ENCODE measurements around the gene PTTG1IP. TPM values are rescaled to one million over a fixed set of nuclear protein-coding genes. Genes with fewer than 3 reads are reported as not detected.
"Not testable (repeated sequence)": the region's sequence is repeated elsewhere in the genome, so short reads cannot be mapped to it uniquely, and the experiment has no call there.

PTTG1IP gene
- total RNA-seq, 2 experiments from 2014 or later: 80.3 to 82.6 TPM

- Mint-ChIP-seq H3K4me3 (no peak overlapping the region), H3K27me3 (peaks cover 7% of the 10 kb centered on the region), H3K4me1 (no peaks in the 10 kb centered on the region), H3K36me3 (ENCODE audit: low read depth) (no peaks in the 10 kb centered on the region), H3K9me3 (no peaks in the 10 kb centered on the region), H3K27ac (no peak overlapping the region)
- no peak for DNase-seq
- ChIA-PET POLR2A (no interaction called here), CTCF (no interaction called here)
Measured at GRCh38 chr21:44837537-44837936, 36.0 kb downstream of the PTTG1IP start.

DNA sequence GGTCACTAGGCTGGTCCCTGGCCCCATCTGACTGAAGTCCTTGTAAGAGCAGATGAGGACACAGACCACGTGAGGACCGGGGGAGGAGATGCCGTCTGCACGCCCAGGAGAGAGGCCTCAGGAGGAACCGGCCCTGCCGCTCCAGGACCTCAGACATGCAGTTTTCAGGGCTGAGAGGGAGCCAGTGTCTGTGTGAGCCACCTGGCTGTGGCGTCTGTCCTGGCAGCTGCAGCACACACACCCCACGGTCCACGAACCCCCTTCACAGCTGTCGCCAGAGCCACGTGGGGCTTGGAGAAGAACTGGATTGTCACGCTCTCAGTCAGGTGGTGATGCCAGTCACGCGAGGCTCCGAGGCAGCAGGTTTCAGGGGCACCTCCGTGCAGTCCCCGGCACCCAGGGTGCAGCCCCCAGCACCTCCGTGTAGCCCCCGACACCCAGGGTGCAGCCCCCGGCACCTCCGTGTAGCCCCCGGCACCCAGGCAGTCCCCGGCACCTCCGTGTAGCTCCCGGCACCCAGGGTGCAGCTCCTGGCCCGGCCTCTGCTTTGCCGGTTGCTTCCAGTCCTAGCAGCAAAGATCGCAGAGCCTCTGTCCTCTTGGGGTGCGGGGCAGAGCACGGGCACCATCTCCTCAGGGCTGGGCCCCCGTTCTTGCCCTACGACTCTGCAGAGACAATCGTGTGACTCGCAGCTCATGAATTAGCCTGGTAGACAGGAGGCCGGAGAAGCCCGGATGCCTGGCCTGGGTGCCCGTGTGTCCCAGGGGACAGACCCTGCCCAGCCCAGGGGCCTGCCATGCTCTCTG is 36.6 kb downstream of the PTTG1IP start:
- Mint-ChIP-seq H3K4me1 (no peaks in the 10 kb centered on the region), H3K27ac (no peak overlapping the region), H3K27me3 (peaks cover 3% of the 10 kb centered on the region), H3K9me3 (no peaks in the 10 kb centered on the region), H3K4me3 (no peak overlapping the region), H3K36me3 (ENCODE audit: low read depth) (no peaks in the 10 kb centered on the region)
- DNase-seq: no peak
- POLR2A ChIA-PET: no interaction called here
- CTCF ChIA-PET: no interaction called here

- no peak overlapping the region for H3K4me3 Mint-ChIP-seq
- H3K9me3 Mint-ChIP-seq: no peaks in the 10 kb centered on the region
- DNase-seq: no peak
- CTCF ChIA-PET: no interaction called here
- no peak overlapping the region for H3K27ac Mint-ChIP-seq
- POLR2A ChIA-PET: no interaction called here
- peaks cover 1% of the 10 kb centered on the region for H3K4me1 Mint-ChIP-seq
- peaks cover 2% of the 10 kb centered on the region for H3K27me3 Mint-ChIP-seq
- H3K36me3 Mint-ChIP-seq (ENCODE audit: low read depth): no peaks in the 10 kb centered on the region
Measured at GRCh38 chr21:44836349-44836665, 37.2 kb downstream of the PTTG1IP start.

DNA sequence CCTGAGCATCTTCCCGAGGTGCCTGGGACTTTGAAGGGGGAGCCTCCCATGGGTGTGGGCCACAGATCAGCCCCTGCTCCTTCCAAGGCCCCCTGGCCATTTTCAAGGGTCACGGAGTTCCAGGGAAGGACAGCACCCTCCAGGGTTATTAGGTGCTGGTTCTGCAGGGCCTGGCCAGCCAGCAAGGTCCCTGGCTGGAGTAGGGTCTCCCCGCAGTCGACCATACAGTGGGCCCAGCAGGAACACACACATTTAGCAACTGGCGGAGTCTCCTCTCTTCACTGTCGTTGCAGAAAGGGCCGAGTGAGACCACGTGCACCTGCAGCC is 37.9 kb downstream of the PTTG1IP start:
- H3K4me1 Mint-ChIP-seq: peaks cover 4% of the 10 kb centered on the region
- CTCF ChIA-PET: no interaction called here
- H3K36me3 Mint-ChIP-seq (ENCODE audit: low read depth): no peaks in the 10 kb centered on the region
- no peak for DNase-seq
- H3K9me3 Mint-ChIP-seq: no peaks in the 10 kb centered on the region
- H3K27me3 Mint-ChIP-seq: peaks cover 2% of the 10 kb centered on the region
- POLR2A ChIA-PET: no interaction called here
- H3K27ac Mint-ChIP-seq: no peak overlapping the region
- H3K4me3 Mint-ChIP-seq: no peak overlapping the region

DNA sequence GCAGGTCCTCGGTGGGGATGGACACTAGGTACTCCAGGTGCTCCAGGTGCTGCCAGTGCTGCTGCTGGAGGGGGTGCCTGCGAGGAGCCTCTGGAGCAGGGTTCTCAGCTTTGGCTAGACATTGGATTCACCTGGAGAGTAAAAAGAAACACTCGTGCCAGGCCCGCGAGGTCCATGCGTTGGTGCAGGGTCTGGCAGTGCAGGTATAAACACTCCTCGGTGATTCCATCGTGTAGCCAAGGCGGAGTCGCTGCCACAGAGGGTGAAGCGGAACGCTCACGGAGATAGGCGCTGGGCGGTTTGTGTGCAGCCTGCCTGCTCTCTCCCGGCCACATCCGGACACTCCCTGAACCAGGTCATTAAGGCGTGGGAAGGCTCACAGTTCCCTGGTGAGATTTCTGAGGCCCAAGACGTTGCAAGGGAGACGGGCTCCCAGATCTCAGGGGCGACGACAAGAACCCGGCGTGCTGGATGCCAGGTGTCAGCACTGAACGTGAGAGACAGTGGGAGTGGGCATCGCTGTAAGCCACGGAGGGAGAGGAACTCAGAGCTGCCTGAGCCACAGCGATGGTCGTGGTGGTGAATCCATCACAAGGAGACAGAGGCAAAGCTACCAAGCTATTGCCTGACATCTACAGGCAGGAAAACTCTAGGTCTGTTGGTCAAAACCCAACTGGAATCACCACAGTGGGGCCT is 38.4 kb downstream of the PTTG1IP start:
- no peak for DNase-seq
- H3K27me3 Mint-ChIP-seq: peaks cover 5% of the 10 kb centered on the region
- peaks cover 2% of the 10 kb centered on the region for H3K9me3 Mint-ChIP-seq
- no peak overlapping the region for H3K4me3 Mint-ChIP-seq
- POLR2A ChIA-PET: no interaction called here
- peaks cover 4% of the 10 kb centered on the region for H3K4me1 Mint-ChIP-seq
- no peaks in the 10 kb centered on the region for H3K36me3 Mint-ChIP-seq (ENCODE audit: low read depth)
- H3K27ac Mint-ChIP-seq: no peak overlapping the region
- CTCF ChIA-PET: no interaction called here

- no peaks in the 10 kb centered on the region for H3K36me3 Mint-ChIP-seq (ENCODE audit: low read depth)
- ChIA-PET POLR2A (no interaction called here), CTCF (no interaction called here)
- H3K27me3 Mint-ChIP-seq: peaks cover 9% of the 10 kb centered on the region
- peaks cover 4% of the 10 kb centered on the region for H3K4me1 Mint-ChIP-seq
- no peak overlapping the region for H3K27ac Mint-ChIP-seq
- H3K9me3 Mint-ChIP-seq: peaks cover 3% of the 10 kb centered on the region
- no peak overlapping the region for H3K4me3 Mint-ChIP-seq
- DNase-seq: no peak
Measured at GRCh38 chr21:44834231-44834950, 39.1 kb downstream of the PTTG1IP start.

- H3K36me3 Mint-ChIP-seq (ENCODE audit: low read depth): no peaks in the 10 kb centered on the region
- no peak for DNase-seq
- H3K27me3 Mint-ChIP-seq: peaks cover 12% of the 10 kb centered on the region
- peaks cover 4% of the 10 kb centered on the region for H3K4me1 Mint-ChIP-seq
- peaks cover 8% of the 10 kb centered on the region for H3K9me3 Mint-ChIP-seq
- H3K4me3 Mint-ChIP-seq: no peak overlapping the region
- CTCF ChIA-PET: no interaction called here
- H3K27ac Mint-ChIP-seq: no peak overlapping the region
- POLR2A ChIA-PET: no interaction called here
Measured at GRCh38 chr21:44833663-44834062, 39.8 kb downstream of the PTTG1IP start.

DNA sequence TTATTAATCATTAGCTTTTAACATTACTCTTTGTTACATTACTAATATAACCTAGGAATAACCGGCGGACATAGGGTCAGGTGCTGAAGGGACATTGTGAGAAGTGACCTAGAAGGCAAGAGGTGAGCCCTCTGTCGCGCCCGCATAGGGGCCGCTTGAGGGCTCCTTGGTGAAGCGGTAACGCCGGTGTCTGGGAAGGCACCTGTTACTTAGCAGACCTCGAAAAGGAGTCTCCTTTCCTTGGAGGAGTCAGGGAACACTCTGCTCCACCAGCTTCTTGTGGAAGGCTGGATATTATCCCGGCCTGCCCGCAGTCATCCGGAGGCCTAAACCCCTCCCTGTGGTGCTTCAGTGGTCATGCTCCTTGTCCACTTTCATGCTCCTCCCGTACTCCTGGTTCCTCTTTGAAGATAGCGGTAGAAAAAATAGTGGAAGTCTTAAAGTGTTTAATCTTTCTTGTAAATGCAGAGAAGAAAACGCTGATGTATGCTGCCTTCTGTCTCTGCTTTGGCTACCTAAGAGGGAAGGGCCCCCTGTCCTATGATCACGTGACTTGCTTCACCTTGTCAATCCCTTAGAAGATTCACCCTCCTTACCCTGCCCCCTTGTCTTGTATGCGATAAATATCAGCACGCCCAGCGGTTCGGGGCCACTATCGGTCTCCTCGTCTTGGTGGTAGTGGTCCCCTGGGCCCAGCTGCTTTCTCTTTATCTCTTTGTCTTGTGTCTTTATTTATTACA is 40.8 kb downstream of the PTTG1IP start:
- H3K4me1 Mint-ChIP-seq; H3K4me3 Mint-ChIP-seq; H3K36me3 Mint-ChIP-seq (ENCODE audit: low read depth); DNase-seq; H3K27ac Mint-ChIP-seq; CTCF ChIA-PET: not testable (repeated sequence)
- POLR2A ChIA-PET: interaction anchor here (0.7 kb wide), 1 partner anchor 31 kb away, joined by 4 read pairs; the partner anchor contains the start of gene UBE2G2
- Mint-ChIP-seq H3K9me3 (peaks cover 17% of the 10 kb centered on the region), H3K27me3 (peaks cover 22% of the 10 kb centered on the region)

DNA sequence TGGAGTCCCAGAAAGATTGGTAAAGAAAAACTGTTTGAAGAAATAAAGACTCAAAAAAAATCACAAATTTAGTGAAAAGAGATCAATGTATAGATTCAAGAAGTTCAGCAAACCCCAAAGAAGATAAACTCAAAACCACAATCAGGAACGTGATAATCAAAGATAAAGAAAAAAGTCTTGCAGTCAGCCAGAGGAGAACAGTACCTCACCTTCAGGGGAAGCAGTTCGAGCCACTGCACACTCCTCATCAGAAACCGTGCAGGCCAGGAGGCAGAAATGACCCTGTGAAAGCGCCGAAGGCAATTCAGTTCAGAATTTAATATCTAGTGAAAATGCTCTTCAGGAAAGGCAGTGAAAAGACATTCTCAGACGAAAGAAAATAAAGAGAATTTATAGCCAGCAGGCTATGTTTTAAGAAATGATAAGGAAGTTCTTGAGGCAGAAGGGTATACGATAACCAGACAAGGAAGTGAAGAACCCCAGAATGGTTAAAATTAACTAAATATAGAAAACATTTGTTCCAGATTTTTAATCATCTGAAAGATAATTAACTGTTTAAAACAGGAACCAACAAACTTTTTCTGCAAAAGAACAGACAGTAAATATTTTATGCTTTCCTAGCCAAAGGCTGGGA is 42.1 kb downstream of the PTTG1IP start:
- Mint-ChIP-seq H3K36me3 (ENCODE audit: low read depth) (peaks cover 4% of the 10 kb centered on the region), H3K27ac (no peak overlapping the region), H3K27me3 (peaks cover 28% of the 10 kb centered on the region), H3K4me3 (no peak overlapping the region), H3K4me1 (peaks cover 4% of the 10 kb centered on the region), H3K9me3 (peaks cover 24% of the 10 kb centered on the region)
- DNase-seq: no peak
- POLR2A ChIA-PET: no interaction called here
- CTCF ChIA-PET: no interaction called here

DNA sequence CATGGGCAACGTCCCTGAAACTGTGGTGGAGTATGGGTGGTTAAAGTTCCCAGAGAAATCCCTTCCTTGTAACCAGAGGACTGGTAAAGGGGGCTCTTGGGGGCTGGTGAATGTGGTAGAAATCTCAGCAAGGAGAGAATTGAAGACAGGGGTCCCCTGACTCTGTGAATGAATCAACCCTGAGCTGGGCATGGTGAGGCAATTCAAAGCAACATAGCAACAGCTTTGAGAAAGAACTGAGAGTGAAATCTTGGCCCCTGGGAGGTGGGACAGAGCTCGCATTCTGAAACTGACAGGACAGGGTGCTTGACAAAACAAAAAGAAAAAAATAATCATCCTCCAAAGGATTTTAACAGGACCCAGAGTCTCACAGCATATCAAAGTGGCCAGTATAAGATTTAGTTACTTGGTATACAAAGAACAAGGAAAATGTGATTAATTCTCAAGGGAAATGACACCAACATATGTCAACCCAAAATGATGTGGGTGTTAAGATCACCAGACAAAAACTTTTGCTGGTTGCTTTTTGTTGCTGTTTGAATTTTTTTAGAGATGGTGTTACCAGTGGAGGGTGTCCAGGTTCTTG is 43.9 kb downstream of the PTTG1IP start:
- POLR2A ChIA-PET: no interaction called here
- Mint-ChIP-seq H3K27me3 (peaks cover 33% of the 10 kb centered on the region), H3K4me1 (peaks cover 4% of the 10 kb centered on the region), H3K4me3 (no peak overlapping the region), H3K9me3 (peaks cover 24% of the 10 kb centered on the region), H3K36me3 (ENCODE audit: low read depth) (peaks cover 4% of the 10 kb centered on the region), H3K27ac (no peak overlapping the region)
- CTCF ChIA-PET: no interaction called here
- no peak for DNase-seq

DNA sequence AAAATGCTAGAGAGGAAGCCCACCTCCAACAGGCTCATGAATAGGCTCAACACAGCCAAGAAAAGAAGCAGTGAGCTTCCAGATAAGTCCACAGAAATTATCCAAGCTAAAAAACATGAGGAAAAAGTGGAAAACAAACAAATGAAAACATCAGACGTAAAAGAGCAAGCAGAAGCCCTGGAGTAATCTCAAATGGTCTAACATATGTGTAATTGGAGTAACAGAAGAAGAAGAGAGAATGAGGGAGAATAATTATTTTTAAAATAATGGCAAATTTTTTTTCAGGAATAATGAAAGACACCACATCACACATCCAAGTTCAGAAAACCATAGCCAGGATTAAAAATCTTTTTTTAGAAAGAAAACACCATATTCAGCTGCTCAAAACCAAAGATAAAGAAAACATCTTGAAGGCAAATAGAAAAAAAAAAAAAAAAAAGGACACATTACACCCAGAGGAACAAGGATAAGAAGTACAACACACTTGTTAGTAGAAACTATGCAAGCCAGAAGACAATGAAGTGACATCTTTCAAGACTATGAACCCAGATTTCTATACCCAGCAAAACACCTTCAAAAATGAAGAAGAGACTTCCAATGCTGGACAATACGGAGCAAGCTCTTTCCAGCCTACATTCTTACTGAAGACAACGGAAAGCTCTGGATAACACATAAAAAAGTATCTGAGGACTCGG is 45.0 kb downstream of the PTTG1IP start:
- ChIA-PET CTCF (interaction anchor here (0.7 kb wide), 1 partner anchor 457 kb away, joined by 4 read pairs; no protein-coding TSS in a partner anchor), POLR2A (interaction anchor here (0.6 kb wide), 1 partner anchor 19 kb away, joined by 3 read pairs; no protein-coding TSS in a partner anchor)
- Mint-ChIP-seq H3K9me3 (peaks cover 27% of the 10 kb centered on the region), H3K4me1 (peaks cover 4% of the 10 kb centered on the region), H3K36me3 (ENCODE audit: low read depth) (peaks cover 7% of the 10 kb centered on the region), H3K27ac (no peak overlapping the region), H3K4me3 (no peak overlapping the region), H3K27me3 (peaks cover 33% of the 10 kb centered on the region)
- DNase-seq: no peak

DNA sequence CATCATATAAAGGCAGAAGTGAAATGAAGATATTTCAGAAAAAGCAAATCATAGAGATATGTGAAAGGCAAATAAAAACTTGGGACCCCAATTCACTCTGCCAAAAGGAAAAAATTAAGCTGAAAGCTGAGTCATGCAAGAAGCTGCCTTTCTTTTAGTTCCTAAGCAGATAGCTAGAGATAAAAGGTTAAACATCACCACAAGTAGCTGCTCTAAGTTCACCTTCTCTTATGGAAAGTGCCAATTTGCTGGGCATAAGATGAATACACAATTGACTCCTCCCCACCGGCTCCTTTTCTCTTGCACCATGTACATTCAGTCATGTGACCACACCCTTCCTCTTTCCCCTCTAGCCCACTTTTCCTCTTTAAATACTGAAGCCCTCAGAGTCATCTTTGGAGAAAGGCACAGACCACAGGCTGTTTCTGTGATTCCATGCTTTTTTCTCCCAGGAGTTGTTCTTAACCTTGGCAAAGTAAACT is 50.3 kb downstream of the PTTG1IP start:
- ChIA-PET POLR2A (no interaction called here), CTCF (interaction anchor here (1.3 kb wide), 1 partner anchor 24 kb away, joined by 3 read pairs; no protein-coding TSS in a partner anchor)
- no peak for DNase-seq
- peaks cover 22% of the 10 kb centered on the region for H3K36me3 Mint-ChIP-seq (ENCODE audit: low read depth)
- peaks cover 22% of the 10 kb centered on the region for H3K27me3 Mint-ChIP-seq
- no peak overlapping the region for H3K4me3 Mint-ChIP-seq
- peaks cover 4% of the 10 kb centered on the region for H3K4me1 Mint-ChIP-seq
- H3K27ac Mint-ChIP-seq: no peak overlapping the region
- peaks cover 31% of the 10 kb centered on the region for H3K9me3 Mint-ChIP-seq

All from activated CD4-positive, alpha-beta memory T cell treated with anti-CD3 and anti-CD28 coated beads, Interleukin-2, amount 10 ng/mL, durations not matched to agents 7 days and 5 days (primary cell).